ENCODE data around the gene PKP1. TPM values are rescaled to one million over a fixed set of nuclear protein-coding genes. Genes with fewer than 3 reads are reported as not detected.

The PKP1 gene
- total RNA-seq, 4 donors from 2014 or later = 0.11 to 0.94 (median 0.54) TPM; not detected in 1

DNA sequence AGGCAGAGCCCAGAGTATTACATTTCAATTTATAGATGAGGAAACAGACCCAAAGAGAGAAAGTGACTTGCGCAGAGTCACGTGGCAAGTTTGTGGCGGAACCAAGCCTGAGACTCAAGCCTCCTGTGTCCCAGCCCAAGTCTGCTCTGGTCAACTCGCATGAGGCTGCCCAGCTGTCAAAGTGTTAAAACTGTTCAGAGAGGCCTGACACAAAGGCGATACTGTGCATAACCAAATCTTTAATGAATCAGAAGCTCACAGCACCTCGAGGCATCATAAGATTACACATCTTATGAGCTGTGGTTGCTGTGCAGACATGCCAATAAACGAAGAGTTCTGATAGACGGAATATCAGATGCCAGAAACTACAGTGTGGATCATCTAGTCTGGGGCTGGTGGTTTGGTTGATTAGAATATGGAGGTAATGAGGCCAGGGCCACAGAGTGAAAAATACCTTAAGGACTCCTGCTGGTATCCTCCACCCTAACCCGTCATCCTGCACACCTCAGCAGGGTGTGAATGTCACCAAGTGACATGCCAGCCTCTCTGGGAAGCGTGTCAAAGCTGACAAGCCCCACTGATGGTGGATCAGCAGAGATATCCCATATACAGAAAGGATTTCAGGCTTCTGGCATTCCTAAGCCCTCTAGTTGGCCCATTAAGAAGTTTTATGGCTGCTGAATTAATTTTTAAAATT lies 52.0 kb downstream of the PKP1 start:
- no peak overlapping the region for H3K4me3 ChIP-seq (replicated peaks in 1 of 3)
- DNase-seq = no peak
- H3K36me3 ChIP-seq = no peaks in the 10 kb centered on the region
- intact Hi-C loops (cut with DNase I) = no loop called here
- no peaks in the 10 kb centered on the region for H3K4me1 ChIP-seq
- H3K27ac ChIP-seq = no peak overlapping the region
- TF ChIP-seq POLR2A (IDR thresholded peaks at IDR 0.05) = no peak
- TF ChIP-seq, protein P1, sequence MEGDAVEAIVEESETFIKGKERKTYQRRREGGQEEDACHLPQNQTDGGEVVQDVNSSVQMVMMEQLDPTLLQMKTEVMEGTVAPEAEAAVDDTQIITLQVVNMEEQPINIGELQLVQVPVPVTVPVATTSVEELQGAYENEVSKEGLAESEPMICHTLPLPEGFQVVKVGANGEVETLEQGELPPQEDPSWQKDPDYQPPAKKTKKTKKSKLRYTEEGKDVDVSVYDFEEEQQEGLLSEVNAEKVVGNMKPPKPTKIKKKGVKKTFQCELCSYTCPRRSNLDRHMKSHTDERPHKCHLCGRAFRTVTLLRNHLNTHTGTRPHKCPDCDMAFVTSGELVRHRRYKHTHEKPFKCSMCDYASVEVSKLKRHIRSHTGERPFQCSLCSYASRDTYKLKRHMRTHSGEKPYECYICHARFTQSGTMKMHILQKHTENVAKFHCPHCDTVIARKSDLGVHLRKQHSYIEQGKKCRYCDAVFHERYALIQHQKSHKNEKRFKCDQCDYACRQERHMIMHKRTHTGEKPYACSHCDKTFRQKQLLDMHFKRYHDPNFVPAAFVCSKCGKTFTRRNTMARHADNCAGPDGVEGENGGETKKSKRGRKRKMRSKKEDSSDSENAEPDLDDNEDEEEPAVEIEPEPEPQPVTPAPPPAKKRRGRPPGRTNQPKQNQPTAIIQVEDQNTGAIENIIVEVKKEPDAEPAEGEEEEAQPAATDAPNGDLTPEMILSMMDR (IDR thresholded peaks at IDR 0.05) = no peak
- 89 to 92% methylated on average over 10 of the region's 10 CpGs for WGBS, 2 donors
- no peaks in the 10 kb centered on the region for H3K9me3 ChIP-seq
- H3K27me3 ChIP-seq = no peaks in the 10 kb centered on the region

DNA sequence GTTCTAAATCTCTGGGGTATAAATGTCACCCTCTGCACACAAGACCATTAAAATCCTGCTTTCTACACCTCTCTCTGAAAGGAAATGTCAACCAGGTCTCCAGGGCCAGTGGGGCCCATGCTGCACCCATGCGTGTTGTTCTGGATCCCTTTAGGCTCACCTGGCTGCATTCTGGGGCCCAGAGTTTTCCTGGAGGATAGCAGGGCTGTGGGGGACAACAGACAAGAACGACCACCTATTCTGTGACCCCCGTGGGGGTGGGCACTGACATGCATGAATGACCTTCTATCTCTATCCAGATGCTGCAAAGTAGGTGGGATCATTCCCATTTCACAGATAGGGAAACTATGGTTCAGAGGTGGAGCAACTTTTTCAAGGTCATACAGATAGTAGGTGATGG lies 52.6 kb downstream of the PKP1 start:
- WGBS, 2 donors = 76 to 82% methylated on average over 3 of the region's 3 CpGs

DNA sequence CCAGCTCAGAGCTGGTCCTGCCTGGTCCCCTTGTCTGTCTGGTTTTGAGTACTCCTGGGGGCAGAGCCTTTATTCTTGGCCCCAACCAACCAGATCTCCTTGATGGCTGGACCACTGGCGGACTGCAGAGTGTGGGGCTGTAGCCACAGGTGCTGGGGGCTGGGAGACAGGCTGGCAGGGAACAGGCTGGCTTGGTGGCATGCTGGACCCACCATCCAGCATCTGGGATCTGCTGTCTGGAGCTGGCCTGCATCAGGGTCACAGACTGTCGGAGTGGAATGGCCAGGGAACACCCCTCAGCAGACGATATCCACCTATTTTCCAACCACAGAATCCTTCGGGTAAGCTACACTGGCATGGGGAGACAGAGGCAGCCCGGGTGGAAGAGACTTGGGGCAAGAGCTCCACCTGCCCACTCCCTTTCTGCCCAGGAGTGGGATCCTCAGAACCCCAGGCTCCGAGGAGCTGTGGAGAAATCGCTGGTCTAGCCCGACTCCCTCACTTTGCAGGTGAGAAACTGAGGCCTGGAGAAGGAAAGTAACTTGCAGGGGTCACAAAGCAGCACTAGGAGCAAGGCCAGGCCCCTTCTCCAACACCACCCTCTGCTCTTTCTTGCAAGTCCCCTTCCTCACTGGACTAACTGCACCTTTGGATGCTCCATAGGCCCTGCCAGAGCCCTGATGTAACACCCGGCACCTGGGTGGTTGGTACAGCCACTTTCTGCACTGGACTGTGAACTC lies 53.6 kb downstream of the PKP1 start:
- Histone ChIP-seq H3K9me3 (no peaks in the 10 kb centered on the region), H3K27me3 (no peaks in the 10 kb centered on the region), H3K4me3 (replicated peaks in 1 of 3) (no peak overlapping the region), H3K36me3 (no peaks in the 10 kb centered on the region), H3K27ac (no peak overlapping the region), H3K4me1 (no peaks in the 10 kb centered on the region)
- 91 to 98% methylated on average over 4 to 8 of the region's 9 CpGs for WGBS, 2 donors
- intact Hi-C loops (cut with DNase I) = no loop called here
- DNase-seq = no peak
- TF ChIP-seq, protein P1 (IDR thresholded peaks at IDR 0.05) = no peak
- no peak for TF ChIP-seq POLR2A (IDR thresholded peaks at IDR 0.05)

More for the DNA sequence above, 52.6 kb downstream of the PKP1 start:
- H3K27ac ChIP-seq = no peak overlapping the region
- no peaks in the 10 kb centered on the region for H3K4me1 ChIP-seq
- H3K27me3 ChIP-seq = no peaks in the 10 kb centered on the region
- DNase-seq = no peak
- no peaks in the 10 kb centered on the region for H3K9me3 ChIP-seq
- intact Hi-C loops (cut with DNase I) = no loop called here
- TF ChIP-seq, protein P1 (IDR thresholded peaks at IDR 0.05) = no peak
- TF ChIP-seq POLR2A (IDR thresholded peaks at IDR 0.05) = no peak
- no peak overlapping the region for H3K4me3 ChIP-seq (replicated peaks in 1 of 3)
- H3K36me3 ChIP-seq = no peaks in the 10 kb centered on the region

DNA sequence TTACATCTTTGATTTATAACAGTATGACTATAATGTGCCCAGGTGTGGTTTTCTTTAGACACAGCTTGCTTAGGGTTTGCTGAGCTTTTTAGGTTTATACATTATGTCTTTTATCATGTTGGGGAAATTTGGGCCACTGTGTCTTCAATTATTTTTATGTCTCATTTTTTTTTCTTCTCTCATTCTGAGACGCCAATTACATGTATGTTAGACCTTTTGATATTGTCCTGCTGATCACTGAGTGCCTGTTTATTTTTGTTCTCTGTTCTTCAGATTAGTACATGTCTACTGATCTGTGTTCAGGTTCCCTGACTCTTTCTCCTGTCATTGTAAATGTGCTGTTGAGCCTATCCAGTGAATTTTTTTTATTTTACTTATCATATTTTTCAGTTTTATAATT lies 58.1 kb downstream of the PKP1 start:
- H3K9me3 ChIP-seq = no peaks in the 10 kb centered on the region
- no peak overlapping the region for H3K27ac ChIP-seq
- WGBS, 2 donors = 90% methylated on average over 1 of the region's 1 CpG
- H3K36me3 ChIP-seq = no peaks in the 10 kb centered on the region
- no peaks in the 10 kb centered on the region for H3K27me3 ChIP-seq
- no peak for DNase-seq
- H3K4me3 ChIP-seq (replicated peaks in 1 of 3) = no peak overlapping the region
- no peaks in the 10 kb centered on the region for H3K4me1 ChIP-seq
- TF ChIP-seq, protein P1 (IDR thresholded peaks at IDR 0.05) = no peak
- no peak for TF ChIP-seq POLR2A (IDR thresholded peaks at IDR 0.05)
- intact Hi-C loops (cut with DNase I) = no loop called here
